ENCODE measurements around the gene ALMS1. TPM values are rescaled to one million over a fixed set of nuclear protein-coding genes. Genes with fewer than 3 reads are reported as not detected.
"Not testable (repeated sequence)": the region's sequence is repeated elsewhere in the genome, so short reads cannot be mapped to it uniquely, and the experiment has no call there.

ALMS1 gene
- total RNA-seq, 1 experiment from 2014 or later, result 37.3 TPM

- intact Hi-C loops (cut with micrococcal nuclease; ENCODE audit: unreplicated experiment), result no loop called here
- TF ChIP-seq CTCF (conservative IDR thresholded peaks at IDR 0.05; ENCODE audit: low read depth, low read length), result no peak
- no peak for TF ChIP-seq EZH2 (IDR thresholded peaks at IDR 0.05; ENCODE audit: borderline replicate concordance, low read depth, low read length, poor library complexity, severe bottlenecking)
- Histone ChIP-seq H3K27ac (ENCODE audit: low read depth, low read length, poor library complexity, severe bottlenecking) (no peak within 1 kb of the TSS), H3K4me1 (ENCODE audit: insufficient read depth, low read length, poor library complexity, severe bottlenecking) (no peaks in the 10 kb centered on the region), H3K9me3 (ENCODE audit: low read depth, low read length, poor library complexity, severe bottlenecking) (no peaks in the 10 kb centered on the region), H3K27me3 (replicated peaks; ENCODE audit: insufficient read depth, low read depth, low read length, poor library complexity) (peaks cover 6% of the 10 kb centered on the region), H3K36me3 (ENCODE audit: insufficient read depth, low read length, poor library complexity, severe bottlenecking) (no peaks in the 10 kb centered on the region), H3K4me3 (ENCODE audit: low read depth, low read length, poor library complexity, severe bottlenecking) (no peak within 1 kb of the TSS)
- POLR2A ChIA-PET (ENCODE audit: low non-redundant PET), result no interaction called here
- CTCF ChIA-PET, result no interaction called here
- BruUV-seq (replicated peaks), result no TSS peak
- DNase-seq (ENCODE audit: low spot score), result no peak
Observed at GRCh38 chr2:73642338-73643018, 256.8 kb downstream of the ALMS1 start, which contains the start of gene NAT8. TSS of gene NAT8 (minus strand) at chr2:73642422. CDS start at chr2:73641628, 794 bp downstream.

- BruUV-seq (replicated peaks); H3K27ac ChIP-seq (ENCODE audit: low read depth, low read length, poor library complexity, severe bottlenecking); intact Hi-C loops (cut with micrococcal nuclease; ENCODE audit: unreplicated experiment); H3K27me3 ChIP-seq (replicated peaks; ENCODE audit: insufficient read depth, low read depth, low read length, poor library complexity); H3K36me3 ChIP-seq (ENCODE audit: insufficient read depth, low read length, poor library complexity, severe bottlenecking); DNase-seq (ENCODE audit: low spot score); H3K9me3 ChIP-seq (ENCODE audit: low read depth, low read length, poor library complexity, severe bottlenecking); POLR2A ChIA-PET (ENCODE audit: low non-redundant PET); H3K4me3 ChIP-seq (ENCODE audit: low read depth, low read length, poor library complexity, severe bottlenecking); H3K4me1 ChIP-seq (ENCODE audit: insufficient read depth, low read length, poor library complexity, severe bottlenecking): not testable (repeated sequence)
- CTCF ChIA-PET, result interaction anchor here (0.9 kb wide), 1 partner anchor 151 kb away, joined by 4 read pairs; no protein-coding TSS in a partner anchor
Observed at GRCh38 chr2:73647690-73648089, 262.1 kb downstream of the ALMS1 start.

GRCh38 chr2:73651591-73652230 is 266.1 kb downstream of the ALMS1 start:
- no TSS peak for BruUV-seq (replicated peaks)
- Histone ChIP-seq H3K9me3 (ENCODE audit: low read depth, low read length, poor library complexity, severe bottlenecking) (no peaks in the 10 kb centered on the region), H3K36me3 (ENCODE audit: insufficient read depth, low read length, poor library complexity, severe bottlenecking) (no peaks in the 10 kb centered on the region), H3K4me3 (ENCODE audit: low read depth, low read length, poor library complexity, severe bottlenecking) (no peak overlapping the region), H3K4me1 (ENCODE audit: insufficient read depth, low read length, poor library complexity, severe bottlenecking) (no peaks in the 10 kb centered on the region), H3K27me3 (replicated peaks; ENCODE audit: insufficient read depth, low read depth, low read length, poor library complexity) (no peaks in the 10 kb centered on the region), H3K27ac (ENCODE audit: low read depth, low read length, poor library complexity, severe bottlenecking) (no peak overlapping the region)
- TF ChIP-seq EZH2 (IDR thresholded peaks at IDR 0.05; ENCODE audit: borderline replicate concordance, low read depth, low read length, poor library complexity, severe bottlenecking), result no peak
- TF ChIP-seq CTCF (conservative IDR thresholded peaks at IDR 0.05; ENCODE audit: low read depth, low read length), result no peak
- POLR2A ChIA-PET (ENCODE audit: low non-redundant PET), result no interaction called here
- DNase-seq (ENCODE audit: low spot score), result no peak
- CTCF ChIA-PET, result no interaction called here
- intact Hi-C loops (cut with micrococcal nuclease; ENCODE audit: unreplicated experiment), result no loop called here
